ENCODE results near the gene MARCHF3. TPM values are rescaled to one million over a fixed set of nuclear protein-coding genes. Genes with fewer than 3 reads are reported as not detected.

The MARCHF3 gene
- total RNA-seq, 1 experiment from 2014 or later: 16.1 TPM

DNA sequence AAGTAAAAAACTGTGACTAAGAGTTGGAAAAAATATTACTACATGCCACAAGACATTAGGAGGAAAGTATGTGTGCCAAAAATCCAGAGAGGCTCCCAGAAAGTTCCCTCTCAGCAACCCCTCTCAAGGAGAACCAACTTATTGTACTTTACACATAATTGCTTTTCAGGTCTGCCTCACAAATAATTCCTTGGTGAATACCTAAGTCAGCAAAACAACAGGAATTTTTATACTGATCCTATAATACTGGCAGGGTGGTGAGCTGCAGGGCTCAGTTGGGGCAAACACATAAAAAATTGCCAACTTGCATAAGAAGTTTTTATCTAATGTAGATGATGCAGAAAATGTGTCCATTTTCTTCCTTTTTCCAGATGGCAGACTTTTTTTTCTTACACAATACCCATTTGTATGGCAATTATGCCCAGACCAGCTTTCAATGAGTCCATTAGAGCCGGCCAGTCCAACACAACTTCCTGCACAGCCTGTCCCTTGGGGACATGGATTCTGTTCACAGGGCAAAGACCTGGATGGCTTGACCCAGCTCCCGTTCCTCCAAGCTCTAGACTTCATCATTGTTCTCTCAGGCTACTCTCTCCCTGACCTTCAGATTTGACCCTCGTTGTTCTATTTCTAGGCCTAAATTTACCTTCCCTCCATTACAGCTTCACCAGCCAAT lies 31.3 kb downstream of the MARCHF3 start:
- no TSS peak for BruUV-seq (replicated peaks)
- Mint-ChIP-seq H3K27me3 (ENCODE audit: unreplicated experiment) (no peaks in the 10 kb centered on the region), H3K4me3 (ENCODE audit: low read depth, unreplicated experiment) (no peak overlapping the region), H3K4me1 (ENCODE audit: low read depth, unreplicated experiment) (peaks cover 29% of the 10 kb centered on the region), H3K36me3 (ENCODE audit: insufficient read depth, unreplicated experiment) (peaks cover 5% of the 10 kb centered on the region), H3K9me3 (ENCODE audit: low read depth, unreplicated experiment) (peaks cover 4% of the 10 kb centered on the region), H3K27ac (ENCODE audit: unreplicated experiment) (no peak overlapping the region)
- CTCF ChIA-PET: no interaction called here
- intact Hi-C loops (cut with micrococcal nuclease; ENCODE audit: unreplicated experiment): no loop called here
- TF ChIP-seq, protein P1, sequence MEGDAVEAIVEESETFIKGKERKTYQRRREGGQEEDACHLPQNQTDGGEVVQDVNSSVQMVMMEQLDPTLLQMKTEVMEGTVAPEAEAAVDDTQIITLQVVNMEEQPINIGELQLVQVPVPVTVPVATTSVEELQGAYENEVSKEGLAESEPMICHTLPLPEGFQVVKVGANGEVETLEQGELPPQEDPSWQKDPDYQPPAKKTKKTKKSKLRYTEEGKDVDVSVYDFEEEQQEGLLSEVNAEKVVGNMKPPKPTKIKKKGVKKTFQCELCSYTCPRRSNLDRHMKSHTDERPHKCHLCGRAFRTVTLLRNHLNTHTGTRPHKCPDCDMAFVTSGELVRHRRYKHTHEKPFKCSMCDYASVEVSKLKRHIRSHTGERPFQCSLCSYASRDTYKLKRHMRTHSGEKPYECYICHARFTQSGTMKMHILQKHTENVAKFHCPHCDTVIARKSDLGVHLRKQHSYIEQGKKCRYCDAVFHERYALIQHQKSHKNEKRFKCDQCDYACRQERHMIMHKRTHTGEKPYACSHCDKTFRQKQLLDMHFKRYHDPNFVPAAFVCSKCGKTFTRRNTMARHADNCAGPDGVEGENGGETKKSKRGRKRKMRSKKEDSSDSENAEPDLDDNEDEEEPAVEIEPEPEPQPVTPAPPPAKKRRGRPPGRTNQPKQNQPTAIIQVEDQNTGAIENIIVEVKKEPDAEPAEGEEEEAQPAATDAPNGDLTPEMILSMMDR (IDR thresholded peaks at IDR 0.05; ENCODE audit: unreplicated experiment): no peak
- no peak for DNase-seq

- Mint-ChIP-seq H3K27me3 (ENCODE audit: unreplicated experiment) (no peaks in the 10 kb centered on the region), H3K9me3 (ENCODE audit: low read depth, unreplicated experiment) (peaks cover 4% of the 10 kb centered on the region), H3K4me3 (ENCODE audit: low read depth, unreplicated experiment) (no peak overlapping the region), H3K4me1 (ENCODE audit: low read depth, unreplicated experiment) (peaks cover 21% of the 10 kb centered on the region), H3K36me3 (ENCODE audit: insufficient read depth, unreplicated experiment) (no peaks in the 10 kb centered on the region), H3K27ac (ENCODE audit: unreplicated experiment) (no peak overlapping the region)
- TF ChIP-seq, protein P1 (IDR thresholded peaks at IDR 0.05; ENCODE audit: unreplicated experiment): no peak
- BruUV-seq (replicated peaks): no TSS peak
- CTCF ChIA-PET: no interaction called here
- intact Hi-C loops (cut with micrococcal nuclease; ENCODE audit: unreplicated experiment): no loop called here
- DNase-seq: no peak
These were observed 32.1 kb downstream of the MARCHF3 start for GRCh38 chr5:126998201-126998631.

DNA sequence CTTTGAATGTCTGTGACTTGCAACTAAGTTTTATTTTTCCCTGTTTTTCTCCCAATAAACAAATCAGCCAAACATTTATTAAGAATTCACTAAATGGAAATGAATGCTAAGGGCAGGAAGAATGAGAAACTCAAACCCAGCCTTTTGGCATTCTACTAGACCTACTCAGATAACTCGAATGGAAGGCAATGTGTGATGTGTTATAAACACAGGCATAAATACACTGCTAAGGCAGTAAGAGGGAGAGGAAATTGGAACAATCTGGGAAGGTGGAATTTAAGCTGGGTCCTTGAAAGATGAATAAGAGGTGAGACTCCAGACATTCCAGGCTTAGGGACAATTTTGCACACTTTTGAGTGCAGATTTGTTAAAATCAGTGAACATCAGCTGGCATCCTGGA lies 34.7 kb downstream of the MARCHF3 start:
- DNase-seq: no peak
- no peaks in the 10 kb centered on the region for H3K36me3 Mint-ChIP-seq (ENCODE audit: insufficient read depth, unreplicated experiment)
- no peak overlapping the region for H3K27ac Mint-ChIP-seq (ENCODE audit: unreplicated experiment)
- BruUV-seq (replicated peaks): no TSS peak
- intact Hi-C loops (cut with micrococcal nuclease; ENCODE audit: unreplicated experiment): no loop called here
- no peak overlapping the region for H3K4me3 Mint-ChIP-seq (ENCODE audit: low read depth, unreplicated experiment)
- CTCF ChIA-PET: no interaction called here
- no peaks in the 10 kb centered on the region for H3K4me1 Mint-ChIP-seq (ENCODE audit: low read depth, unreplicated experiment)
- H3K27me3 Mint-ChIP-seq (ENCODE audit: unreplicated experiment): no peaks in the 10 kb centered on the region
- TF ChIP-seq, protein P1 (IDR thresholded peaks at IDR 0.05; ENCODE audit: unreplicated experiment): no peak
- peaks cover 2% of the 10 kb centered on the region for H3K9me3 Mint-ChIP-seq (ENCODE audit: low read depth, unreplicated experiment)

GRCh38 chr5:126995039-126995438 lies 35.3 kb downstream of the MARCHF3 start:
- DNase-seq: no peak
- Mint-ChIP-seq H3K27me3 (ENCODE audit: unreplicated experiment) (no peaks in the 10 kb centered on the region), H3K9me3 (ENCODE audit: low read depth, unreplicated experiment) (peaks cover 2% of the 10 kb centered on the region), H3K36me3 (ENCODE audit: insufficient read depth, unreplicated experiment) (no peaks in the 10 kb centered on the region), H3K27ac (ENCODE audit: unreplicated experiment) (no peak overlapping the region), H3K4me1 (ENCODE audit: low read depth, unreplicated experiment) (no peaks in the 10 kb centered on the region), H3K4me3 (ENCODE audit: low read depth, unreplicated experiment) (no peak overlapping the region)
- CTCF ChIA-PET: no interaction called here
- BruUV-seq (replicated peaks): no TSS peak
- TF ChIP-seq, protein P1 (IDR thresholded peaks at IDR 0.05; ENCODE audit: unreplicated experiment): no peak
- intact Hi-C loops (cut with micrococcal nuclease; ENCODE audit: unreplicated experiment): no loop called here

Measured in Calu3 (cell line).